AG09309 (cell line): ENCODE measurements around the gene SART3.

ENCODE experiments used
- DNase-seq: peaks from one replicate; pipeline ENCODE4 v3.0.0-alpha.2; 2010; ENCODE audit warnings: low read depth
- H3K4me3 ChIP-seq: 2 replicates; pipeline ENCODE4 v1.5.1; 2011; ENCODE audit warnings: mild to moderate bottlenecking, low read depth, low read length, moderate library complexity; ENCODE audit not compliant: control insufficient read depth
- TF ChIP-seq, protein P1 (sequence below): IDR thresholded peaks from 2 replicates; pipeline ENCODE4 v1.5.1; 2011; ENCODE audit warnings: mild to moderate bottlenecking, low read depth, low read length, inconsistent platforms; ENCODE audit not compliant: insufficient read depth, control insufficient read depth; ENCODE audit errors: missing control alignments

Gene SART3

DNA sequence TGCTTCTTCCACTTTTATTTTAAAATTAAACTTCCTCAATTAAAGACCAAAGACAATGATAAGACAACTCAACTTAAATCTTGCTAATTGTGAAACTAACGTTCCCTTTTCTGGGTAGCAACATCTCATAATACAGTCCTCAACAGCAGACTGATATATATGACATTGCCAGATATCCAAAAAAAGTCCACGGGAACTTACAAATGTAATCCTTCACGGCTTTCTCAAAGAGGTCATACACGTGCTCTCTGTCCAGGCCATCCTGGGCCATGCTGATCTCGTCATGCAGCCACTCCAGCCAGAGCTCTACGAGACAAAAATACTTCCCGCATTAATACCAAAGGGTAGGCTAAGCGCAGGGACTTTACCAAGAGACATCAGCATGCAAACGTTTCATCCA is 13.3 kb downstream of the SART3 start:
- DNase-seq, result no peak
- no peak overlapping the region for H3K4me3 ChIP-seq
- TF ChIP-seq, protein P1, sequence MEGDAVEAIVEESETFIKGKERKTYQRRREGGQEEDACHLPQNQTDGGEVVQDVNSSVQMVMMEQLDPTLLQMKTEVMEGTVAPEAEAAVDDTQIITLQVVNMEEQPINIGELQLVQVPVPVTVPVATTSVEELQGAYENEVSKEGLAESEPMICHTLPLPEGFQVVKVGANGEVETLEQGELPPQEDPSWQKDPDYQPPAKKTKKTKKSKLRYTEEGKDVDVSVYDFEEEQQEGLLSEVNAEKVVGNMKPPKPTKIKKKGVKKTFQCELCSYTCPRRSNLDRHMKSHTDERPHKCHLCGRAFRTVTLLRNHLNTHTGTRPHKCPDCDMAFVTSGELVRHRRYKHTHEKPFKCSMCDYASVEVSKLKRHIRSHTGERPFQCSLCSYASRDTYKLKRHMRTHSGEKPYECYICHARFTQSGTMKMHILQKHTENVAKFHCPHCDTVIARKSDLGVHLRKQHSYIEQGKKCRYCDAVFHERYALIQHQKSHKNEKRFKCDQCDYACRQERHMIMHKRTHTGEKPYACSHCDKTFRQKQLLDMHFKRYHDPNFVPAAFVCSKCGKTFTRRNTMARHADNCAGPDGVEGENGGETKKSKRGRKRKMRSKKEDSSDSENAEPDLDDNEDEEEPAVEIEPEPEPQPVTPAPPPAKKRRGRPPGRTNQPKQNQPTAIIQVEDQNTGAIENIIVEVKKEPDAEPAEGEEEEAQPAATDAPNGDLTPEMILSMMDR, result no peak

DNA sequence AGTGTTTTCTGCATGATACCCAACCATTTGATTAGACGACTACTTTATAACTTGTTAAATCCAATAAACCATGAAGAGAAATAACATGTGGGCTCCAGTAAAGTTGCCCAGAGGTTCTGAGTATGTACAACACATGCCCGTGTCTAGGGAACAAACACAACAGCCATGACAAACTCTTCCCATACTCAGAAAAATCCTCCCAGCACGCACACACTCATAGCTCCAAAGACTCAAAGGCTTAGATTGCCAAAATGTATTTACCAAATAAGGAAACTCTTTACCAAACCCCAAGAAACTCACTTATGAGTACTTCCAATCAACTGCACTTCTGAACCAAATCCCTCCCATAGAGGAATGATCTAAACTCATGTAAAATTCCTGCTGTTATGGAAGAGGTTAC is 17.3 kb downstream of the SART3 start:
- TF ChIP-seq, protein P1, result no peak
- DNase-seq, result no peak

DNA sequence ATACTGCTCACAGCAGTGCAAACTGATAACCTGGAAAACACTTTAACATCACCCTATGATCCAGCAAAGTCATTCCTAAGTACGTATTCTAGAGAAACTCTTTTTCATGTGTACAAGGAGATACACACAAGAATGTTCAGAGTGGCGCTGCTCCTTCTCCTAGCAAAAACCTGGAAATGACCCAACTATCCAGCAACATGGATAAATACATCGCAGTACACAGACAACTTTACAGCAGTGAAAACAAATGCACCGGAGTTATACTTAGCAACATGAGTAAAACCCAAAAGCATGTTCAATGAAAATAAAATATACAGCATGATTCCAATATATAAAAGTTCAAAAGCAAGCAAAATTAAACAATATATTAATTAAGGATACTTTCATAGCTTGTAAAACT is 18.7 kb downstream of the SART3 start:
- no peak for DNase-seq
- TF ChIP-seq, protein P1, result no peak
- H3K4me3 ChIP-seq, result no peak overlapping the region

More for the DNA sequence above, 17.3 kb downstream of the SART3 start:
- H3K4me3 ChIP-seq, result no peak overlapping the region

DNA sequence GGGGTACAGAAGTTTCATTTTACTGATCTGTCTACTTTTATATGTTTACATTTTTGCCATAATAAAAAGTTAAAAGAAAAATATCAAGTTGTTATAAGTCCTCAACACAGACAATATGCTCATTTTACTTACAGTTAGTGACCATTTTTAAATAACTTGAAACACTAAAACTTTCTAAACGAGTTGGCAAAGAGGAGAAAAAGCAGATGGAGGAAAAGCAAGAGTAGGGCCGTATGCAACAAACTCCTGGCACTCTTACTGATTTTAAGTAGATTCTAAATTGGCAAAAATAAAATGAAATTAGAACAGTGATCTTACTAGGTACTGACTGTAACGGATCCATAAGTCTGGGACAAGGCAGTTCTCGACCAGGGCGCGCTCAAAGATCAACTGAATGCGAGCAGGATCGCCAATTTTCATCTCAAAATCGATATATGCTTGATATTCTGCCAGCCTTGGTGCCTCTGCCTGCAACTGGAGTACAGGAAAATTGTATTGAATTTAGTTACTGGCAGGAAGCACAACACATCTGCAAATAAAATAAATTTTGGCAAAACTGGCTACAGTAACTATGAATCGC is 22.3 kb downstream of the SART3 start:
- H3K4me3 ChIP-seq, result no peak overlapping the region
- TF ChIP-seq, protein P1, result no peak
- no peak for DNase-seq

DNA sequence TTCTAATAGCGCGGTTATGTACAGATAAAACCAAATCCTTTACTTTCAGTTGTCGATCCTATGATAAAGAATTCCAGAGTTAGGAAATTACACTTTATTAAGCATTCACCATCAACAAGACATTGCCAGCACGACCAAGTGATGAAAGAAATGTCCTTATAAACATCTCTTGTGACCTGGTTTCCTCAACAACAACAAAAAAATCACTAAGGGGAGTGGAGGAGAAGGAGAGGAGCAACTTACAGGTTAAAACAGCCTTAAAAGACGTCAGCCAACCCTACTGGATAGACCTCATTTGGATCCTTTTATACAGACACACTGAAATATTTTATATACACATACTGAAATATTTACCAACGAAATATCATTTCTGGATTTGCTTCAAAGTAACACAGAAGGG is 22.8 kb downstream of the SART3 start:
- no peak overlapping the region for H3K4me3 ChIP-seq
- TF ChIP-seq, protein P1, result no peak
- DNase-seq, result no peak

DNA sequence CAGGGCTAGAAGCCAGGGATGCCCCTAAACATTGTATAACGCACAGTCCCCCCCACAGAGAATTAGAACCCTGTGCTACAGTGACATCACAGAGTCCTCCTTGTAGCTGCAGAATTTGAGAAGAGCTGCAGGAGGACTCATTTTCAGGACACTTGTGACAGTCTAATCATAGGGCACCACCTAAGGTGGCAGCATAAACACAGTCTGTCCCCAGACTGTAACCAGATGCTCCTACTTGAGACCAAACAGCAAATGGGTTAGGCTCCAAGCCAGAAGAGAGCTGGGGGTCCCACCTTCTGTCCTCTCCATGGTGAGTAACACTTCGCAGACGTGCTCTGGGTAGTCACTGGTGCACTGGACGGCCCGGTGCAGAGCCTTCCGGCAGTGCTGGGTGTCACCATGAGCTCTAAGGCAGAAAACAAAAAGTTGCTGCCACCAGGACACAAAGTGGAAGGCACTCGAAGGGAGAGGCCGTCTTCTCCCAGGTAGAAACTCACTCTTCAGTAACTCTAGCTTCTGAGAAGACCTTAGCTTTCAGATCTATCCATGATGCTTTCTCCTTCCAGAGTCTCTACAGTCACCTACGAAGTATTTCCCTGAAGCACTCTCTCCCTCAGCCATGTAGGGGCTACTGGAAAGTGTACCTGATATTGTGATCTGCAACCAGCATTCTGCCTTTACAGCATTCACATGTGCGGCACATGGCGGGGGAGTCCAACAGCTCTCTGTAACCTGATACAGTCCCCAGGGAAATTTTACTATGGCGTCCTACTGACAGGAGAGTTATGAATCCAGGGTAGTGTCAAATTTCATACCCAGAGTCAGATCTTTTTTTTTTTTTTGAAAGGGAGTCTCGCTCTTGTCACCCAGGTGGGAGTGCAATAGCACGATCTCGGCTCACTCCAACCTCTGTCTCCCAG is 28.8 kb downstream of the SART3 start:
- no peak overlapping the region for H3K4me3 ChIP-seq
- DNase-seq, result no peak
- TF ChIP-seq, protein P1, result no peak
